GM18502 (cell line): ENCODE measurements around the gene SNX9.
"Not testable (repeated sequence)": the region's sequence is repeated elsewhere in the genome, so short reads cannot be mapped to it uniquely, and the experiment has no call there.

ENCODE experiments used
- ATAC-seq: cut with Tn5 transposase; IDR thresholded peaks from one replicate; pipeline ENCODE4 v1.9.1; 2021; ENCODE audit warnings: mild to moderate bottlenecking; ENCODE audit not compliant: unreplicated experiment, poor library complexity

SNX9 gene

GRCh38 chr6:157879873-157880254, 56.8 kb downstream of the SNX9 start:
- ATAC-seq, result peak; percentile 58

- no peak for ATAC-seq
These were observed 57.5 kb downstream of the SNX9 start for GRCh38 chr6:157880534-157880933.

- no peak for ATAC-seq
These were observed 58.3 kb downstream of the SNX9 start for GRCh38 chr6:157881342-157881741.

- no peak for ATAC-seq
These were observed 61.7 kb downstream of the SNX9 start for GRCh38 chr6:157884756-157885155.

- no peak for ATAC-seq
These were observed 62.3 kb downstream of the SNX9 start for GRCh38 chr6:157885211-157885788.

GRCh38 chr6:157885876-157886275, 62.8 kb downstream of the SNX9 start:
- no peak for ATAC-seq

GRCh38 chr6:157887892-157888291, 64.8 kb downstream of the SNX9 start:
- no peak for ATAC-seq

- no peak for ATAC-seq
These were observed 68.7 kb downstream of the SNX9 start for GRCh38 chr6:157891544-157892362.

GRCh38 chr6:157892363-157892877, 69.4 kb downstream of the SNX9 start:
- no peak for ATAC-seq

- no peak for ATAC-seq
These were observed 70.2 kb downstream of the SNX9 start for GRCh38 chr6:157893238-157893637.

- ATAC-seq, result no peak
These were observed 72.5 kb downstream of the SNX9 start for GRCh38 chr6:157895585-157895984.

GRCh38 chr6:157896932-157897331, 73.9 kb downstream of the SNX9 start:
- ATAC-seq, result no peak

- no peak for ATAC-seq
These were observed 75.1 kb downstream of the SNX9 start for GRCh38 chr6:157898169-157898568.

- no peak for ATAC-seq
These were observed 75.6 kb downstream of the SNX9 start for GRCh38 chr6:157898640-157899039.

- ATAC-seq, result not testable (repeated sequence)
These were observed 77.2 kb downstream of the SNX9 start for GRCh38 chr6:157900262-157900661.

- not testable (repeated sequence) for ATAC-seq
These were observed 77.7 kb downstream of the SNX9 start for GRCh38 chr6:157900751-157901150.

- ATAC-seq, result no peak
These were observed 82.0 kb downstream of the SNX9 start for GRCh38 chr6:157904999-157905398.

GRCh38 chr6:157905590-157906342, 82.7 kb downstream of the SNX9 start:
- no peak for ATAC-seq

- ATAC-seq, result no peak
These were observed 83.6 kb downstream of the SNX9 start for GRCh38 chr6:157906537-157907061.

GRCh38 chr6:157907651-157908050, 84.6 kb downstream of the SNX9 start:
- ATAC-seq, result no peak
